Measurements from ENCODE around the gene CTNNA1.

CTNNA1 gene

DNA sequence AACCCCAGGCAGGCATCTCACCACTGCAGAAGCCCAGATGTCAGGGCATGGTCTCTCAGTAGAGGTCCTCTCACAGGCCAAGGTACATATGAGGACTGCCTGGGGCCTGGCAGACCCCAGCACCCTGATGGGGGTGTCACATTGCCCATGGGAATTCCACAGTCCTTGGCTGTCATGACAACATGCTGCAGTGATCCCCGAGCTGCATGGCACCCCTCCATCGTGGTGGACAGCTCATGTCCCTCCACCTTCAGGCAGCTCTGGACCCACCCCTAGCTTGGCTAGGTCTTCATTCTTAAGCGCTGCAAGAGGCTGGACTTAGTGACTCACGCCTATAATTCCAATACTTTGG, 196.0 kb downstream of the CTNNA1 start:
- no peak for DNase-seq (ENCODE audit: low spot score)

DNA sequence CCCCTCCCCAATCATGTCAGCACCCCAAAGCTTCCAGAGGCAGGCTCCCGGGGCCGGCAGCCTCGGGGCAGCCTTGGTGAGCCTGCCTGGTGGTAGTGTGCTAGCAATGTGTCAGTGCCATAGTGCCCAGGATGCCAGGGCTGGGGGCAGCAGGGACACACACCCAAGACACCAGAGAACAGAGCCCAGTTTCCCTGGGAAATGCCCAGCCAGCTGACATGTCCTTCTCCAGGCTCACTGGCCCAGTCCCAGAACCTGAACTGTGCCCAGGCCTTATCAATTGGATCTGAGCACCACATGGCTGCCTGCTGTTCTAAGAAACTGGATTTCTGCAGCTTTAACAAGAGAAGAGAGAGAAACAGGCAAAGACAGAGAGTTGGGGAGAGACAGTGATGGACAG, 196.8 kb downstream of the CTNNA1 start:
- peak; percentile 40 for DNase-seq (ENCODE audit: low spot score)

DNA sequence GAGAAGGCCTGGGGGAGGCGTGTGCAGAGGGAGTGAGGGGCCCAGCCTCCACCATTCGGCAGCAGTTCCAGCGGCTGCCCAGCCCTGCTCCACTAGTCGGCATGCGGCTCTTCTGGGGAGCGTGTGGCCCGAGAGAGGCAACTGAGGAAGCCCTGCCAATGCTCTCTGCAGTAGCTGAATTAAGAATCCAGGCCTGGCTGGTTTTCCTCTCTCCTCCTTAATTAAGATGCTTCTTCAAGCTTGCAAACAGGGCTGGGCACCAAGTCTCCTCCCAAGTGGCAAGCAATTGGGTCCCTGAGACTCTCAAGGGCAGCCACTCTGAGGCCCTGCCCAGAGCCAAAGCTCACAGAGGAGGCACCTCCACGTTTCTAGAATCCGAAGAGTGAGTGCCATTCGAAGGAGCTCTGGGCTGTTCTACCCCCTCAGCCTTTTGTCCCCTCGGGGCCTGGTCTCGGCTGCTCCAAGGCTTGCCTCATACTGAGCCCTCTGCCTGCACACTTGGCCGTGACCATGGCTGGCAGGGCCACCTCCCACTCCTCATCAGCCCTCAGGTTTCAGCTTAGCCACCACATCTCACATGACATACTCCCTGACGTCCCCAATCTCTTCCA, 197.3 kb downstream of the CTNNA1 start:
- DNase-seq (ENCODE audit: low spot score) = peak; percentile 78

DNA sequence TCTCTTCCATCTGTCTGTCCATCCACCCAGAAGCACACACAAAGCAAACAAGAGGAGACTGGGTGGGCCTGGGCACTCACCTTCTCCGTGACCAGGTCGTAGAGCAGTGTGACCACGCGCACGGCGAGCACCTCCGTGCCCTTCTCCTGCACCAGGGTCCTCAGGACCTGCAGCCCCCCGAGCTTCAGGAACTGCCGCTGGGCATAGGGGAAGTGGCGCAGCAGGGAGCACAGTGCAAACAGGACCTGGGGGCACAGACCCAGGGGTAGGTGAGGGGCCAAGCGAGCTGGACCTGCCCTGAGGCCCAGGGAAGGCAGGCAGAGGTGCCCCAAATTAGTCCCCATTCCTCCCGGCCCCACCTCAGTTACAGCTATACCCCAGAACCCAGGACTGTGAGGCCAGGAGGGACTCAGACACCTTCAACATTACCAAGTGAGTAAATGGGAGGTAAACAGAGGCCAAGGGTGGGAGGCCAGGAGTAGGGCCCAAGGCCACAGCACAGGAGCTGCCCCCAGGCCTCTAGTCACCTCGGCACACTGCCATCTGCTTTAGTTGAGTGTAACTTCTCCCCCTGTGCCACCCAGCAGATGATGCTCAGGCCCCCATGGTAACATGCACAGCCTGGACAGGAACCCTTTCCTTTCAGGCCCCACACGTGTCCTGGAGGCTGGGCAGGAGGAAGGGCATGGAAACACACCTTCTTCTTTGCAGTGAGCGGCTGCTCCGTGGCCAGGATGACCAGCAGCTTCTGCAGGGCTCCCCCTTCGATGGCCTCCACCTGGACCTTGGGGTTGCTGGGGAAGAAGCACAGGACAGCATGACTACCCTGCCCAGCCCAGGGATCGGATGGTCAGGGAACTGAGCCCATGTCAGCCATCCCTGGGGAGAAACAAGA, 198.1 kb downstream of the CTNNA1 start:
- no peak for DNase-seq (ENCODE audit: low spot score)

DNA sequence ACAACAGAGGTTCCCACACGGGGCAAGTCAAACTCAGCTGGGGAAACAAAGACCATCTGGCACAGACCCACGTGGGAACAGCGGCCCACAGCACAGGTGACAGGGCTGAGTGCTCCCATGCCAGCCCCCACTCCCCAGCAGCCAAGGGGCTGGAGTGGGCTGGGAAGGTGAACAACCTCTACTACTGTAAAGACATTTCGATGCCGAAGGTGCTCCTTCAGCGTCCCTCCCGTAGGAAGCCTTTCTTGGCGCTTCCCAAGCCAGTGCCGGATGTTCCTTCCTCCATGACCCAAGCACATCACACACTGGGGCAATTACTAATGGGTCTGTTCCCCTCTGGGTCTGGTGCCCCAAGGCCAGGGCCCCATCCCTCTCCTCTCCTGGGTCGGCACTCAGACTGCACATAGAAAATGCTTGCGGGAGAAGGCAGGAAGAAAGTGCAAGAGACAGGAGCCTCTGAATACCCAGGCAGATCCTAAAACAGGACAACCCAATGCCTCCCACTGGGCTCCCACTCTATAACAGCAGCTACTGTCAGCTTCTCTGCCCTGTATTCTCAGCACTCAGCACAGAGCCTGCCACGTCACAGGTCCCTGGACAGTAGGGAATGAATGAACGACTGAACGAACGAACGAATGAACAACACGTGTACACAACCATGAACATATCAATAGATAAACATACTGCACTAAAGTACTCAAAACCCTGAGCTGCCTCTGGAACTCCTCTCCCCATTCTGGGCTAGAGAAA, 198.9 kb downstream of the CTNNA1 start:
- no peak for DNase-seq (ENCODE audit: low spot score)

DNA sequence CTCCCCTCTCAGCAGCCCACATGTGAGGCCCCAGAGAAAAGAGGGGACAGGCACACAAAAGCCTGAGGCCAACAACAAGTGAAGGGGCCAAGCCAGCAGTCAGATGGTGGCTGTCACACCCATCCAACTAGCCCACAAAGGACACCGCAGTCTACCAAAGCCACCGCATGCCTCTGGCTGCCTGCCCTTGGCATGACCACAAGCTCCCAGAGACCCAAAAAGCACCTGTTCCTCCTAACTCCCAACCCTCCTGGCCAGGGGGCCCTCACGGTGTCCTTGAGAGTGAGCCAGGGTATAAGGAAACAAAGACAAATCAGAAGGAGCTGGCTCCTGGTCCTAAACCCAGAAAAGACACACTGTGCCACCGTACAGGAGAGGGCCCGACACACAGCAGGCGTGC, 199.7 kb downstream of the CTNNA1 start:
- peak; percentile 59 for DNase-seq (ENCODE audit: low spot score)

DNA sequence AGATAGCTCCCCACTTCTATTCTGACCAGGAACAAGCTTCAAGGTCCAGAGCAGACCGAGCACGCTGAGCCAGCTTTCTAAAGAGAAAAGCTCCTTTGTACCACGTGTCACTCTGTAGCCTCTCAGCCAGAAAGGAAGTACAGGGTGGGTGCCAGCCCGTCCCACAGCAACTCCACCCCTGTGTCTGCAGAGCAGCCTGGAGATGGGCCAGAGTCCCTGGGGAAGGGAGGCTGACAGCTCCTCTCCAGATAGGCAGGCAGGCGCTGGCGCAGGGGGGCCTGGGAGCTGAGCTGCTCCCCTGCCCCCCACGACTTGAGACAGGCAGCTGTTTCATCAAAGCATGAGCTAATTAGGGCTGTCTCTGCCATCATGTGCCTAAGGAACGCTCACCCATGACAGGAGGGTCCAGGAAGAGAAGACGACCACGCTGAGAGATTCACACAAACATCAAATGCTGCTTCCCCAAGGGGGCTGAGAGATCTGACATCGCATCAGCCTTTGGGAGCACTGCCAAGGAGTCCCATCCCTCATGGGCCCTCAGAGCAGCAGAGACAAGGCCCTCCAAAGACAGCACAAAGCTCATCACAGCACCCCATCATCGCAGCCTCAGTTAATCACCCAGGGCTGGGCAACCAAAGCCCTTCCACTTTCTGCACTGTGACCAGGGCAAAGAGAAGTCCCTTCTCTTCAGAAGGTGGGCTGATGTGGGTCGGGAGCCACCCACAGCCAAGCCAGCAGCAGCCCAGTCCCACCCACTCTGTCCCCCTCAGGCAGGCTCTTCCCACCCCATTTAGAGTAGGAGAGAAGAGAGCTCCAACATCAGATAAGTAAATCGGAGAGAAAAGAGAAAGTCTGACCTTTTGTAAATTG, 200.4 kb downstream of the CTNNA1 start:
- DNase-seq (ENCODE audit: low spot score) = peak; percentile 92

DNA sequence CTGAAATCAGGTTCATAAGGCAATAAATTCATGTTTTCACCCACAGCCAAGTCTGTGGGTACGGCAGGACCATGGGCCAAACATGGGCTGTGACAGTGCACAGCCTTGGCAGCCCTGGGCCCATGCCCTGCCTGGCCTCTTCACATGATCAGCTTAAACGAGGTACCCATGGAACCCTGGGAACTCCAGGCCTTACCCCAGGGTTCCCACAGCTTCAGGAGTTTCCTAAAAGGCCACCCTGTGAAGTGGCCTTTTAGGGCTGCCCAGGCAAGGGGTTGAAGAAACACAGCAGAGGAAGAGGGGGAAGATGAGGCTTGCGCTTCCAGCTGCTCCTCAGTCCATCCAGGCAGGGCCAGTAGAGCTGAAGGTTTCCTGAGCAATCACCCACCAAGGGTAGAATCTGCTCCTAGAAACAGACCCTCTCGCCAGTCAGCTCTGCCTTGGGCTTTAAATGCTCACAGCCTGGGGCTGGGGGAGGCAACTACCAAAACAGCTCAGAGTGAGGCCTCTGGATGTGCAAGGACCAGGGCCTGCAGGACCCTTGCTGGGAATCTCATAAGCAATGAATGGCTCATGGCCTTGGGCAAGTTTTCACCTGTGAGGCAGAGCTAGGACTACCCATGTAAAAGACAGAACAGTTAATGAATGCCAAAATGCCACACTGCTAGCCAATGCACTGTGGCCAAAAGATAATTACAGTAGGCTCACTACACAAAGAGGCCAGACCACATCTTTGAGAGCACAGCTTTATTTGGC, 201.2 kb downstream of the CTNNA1 start:
- DNase-seq (ENCODE audit: low spot score) = peak; percentile 41

DNA sequence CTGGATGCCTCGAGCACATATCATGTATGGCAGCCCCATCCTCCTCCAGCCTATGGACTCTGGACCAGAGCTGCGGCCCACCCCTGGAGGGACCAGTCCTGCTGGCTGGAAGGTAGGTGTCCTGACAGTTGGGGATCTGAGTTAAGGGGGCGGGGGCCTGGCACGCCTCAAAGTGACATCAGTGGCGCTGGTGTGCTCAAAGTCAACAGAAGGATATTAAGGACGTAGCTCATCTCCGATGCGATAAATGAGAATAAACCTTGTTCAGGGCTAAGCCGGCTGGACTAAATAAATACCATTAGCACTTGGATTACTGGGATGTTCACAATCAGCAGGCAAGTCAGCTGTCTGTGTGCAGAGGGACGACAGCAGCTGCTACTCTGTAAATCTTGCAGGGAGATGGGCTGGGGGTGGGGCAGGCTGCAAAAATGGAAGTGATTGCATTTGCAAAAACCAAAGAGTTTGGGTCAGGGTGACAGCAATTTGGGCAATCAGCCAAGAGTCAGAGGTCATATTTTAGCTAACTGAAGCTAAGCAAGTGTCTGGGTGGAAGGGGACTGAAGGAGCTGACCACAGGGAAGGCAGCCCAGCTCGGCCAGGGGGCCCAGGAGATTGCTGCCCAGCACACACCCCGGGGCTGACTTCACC, 201.9 kb downstream of the CTNNA1 start:
- DNase-seq (ENCODE audit: low spot score) = peak; percentile 72

DNA sequence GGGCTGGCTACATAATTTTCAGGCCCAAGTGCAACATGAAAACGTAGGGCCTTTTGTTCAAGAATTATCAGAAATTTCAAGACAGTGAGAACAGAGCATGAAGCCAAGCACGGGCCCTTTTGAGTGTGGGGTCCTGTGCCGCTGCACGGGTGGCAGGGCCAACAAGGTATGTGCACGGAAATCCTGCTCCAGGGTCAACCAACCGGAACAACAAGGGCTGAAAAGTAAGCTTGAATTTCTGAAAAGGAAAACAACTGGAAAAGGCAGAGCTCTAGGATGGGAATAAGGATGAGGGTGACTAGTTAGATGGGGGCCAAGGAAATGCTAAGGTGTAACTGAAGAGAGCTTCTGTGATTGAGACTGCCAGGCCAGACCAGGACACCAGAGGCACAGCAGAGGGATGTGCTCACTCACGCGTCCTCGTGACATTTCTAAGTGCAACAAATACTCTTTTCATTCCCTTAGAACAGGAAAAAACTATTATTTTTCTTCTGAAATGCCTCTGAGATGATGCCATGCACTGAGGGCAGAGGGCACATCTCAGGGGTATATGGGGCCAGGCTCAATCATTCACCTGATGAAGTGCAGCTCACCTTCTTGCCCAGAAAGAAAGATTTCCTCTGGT, 202.6 kb downstream of the CTNNA1 start:
- peak; percentile 42 for DNase-seq (ENCODE audit: low spot score)

DNA sequence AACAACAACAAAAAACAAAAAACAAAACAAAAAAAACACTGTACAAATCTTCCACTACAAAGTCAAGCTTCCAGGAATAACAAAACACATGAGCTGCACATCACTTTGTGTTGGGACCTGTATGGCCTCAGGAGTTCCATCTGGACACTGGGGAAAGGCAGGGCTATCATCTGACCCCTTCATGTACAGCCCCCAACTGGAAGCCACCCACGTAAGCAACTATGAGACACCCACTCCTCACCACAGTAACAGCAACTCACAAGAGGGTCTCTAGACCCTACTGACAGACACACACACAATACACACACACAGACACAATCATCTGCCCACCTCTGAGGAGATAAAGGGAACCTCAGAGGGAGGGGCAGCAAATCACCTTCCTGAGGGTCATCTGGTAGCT, 203.6 kb downstream of the CTNNA1 start:
- DNase-seq (ENCODE audit: low spot score) = no peak

DNA sequence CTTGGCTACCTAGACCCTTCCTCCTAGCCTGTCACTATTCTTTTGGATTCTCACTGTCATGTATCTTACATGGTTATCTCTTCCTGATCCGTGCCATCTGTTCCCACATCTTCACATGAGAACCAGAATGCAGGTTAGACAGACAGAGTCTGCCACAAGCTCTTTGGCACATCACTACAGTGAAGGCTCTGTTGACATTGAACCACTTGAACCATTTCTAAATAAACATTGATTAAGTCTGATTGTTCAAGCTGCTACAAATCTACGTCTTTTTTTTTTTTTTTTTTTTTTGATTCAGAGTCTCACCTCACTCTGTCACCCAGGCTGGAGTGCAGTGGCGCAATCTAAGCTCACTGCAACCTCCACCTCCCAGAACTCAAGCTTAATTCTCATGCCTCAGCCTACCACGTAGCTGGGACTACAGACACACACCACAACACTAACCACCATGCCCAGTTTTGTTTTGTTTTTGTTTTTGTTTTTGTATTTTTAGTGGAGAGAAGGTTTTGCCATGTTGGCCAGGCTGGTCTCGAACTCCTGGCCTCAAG, 207.0 kb downstream of the CTNNA1 start:
- no peak for DNase-seq (ENCODE audit: low spot score)

DNA sequence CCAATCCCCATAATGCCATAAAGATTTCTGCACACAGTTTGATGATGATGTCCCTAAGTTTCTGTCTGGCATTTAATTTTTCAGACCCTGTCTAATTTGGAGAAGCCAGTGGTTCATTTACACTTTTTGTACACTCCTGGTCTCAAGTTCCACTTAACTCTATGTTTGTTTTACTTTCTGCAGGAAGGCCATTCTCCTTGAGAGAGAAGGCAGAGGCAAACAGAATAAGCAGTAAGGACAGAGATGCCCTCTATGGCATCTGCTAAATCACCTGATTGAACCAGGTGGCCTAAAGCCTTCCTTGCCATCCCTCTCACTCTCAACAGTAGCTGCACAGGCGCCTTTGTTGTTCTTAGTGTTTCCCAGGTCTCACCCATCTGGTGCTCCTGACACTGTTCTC, 208.0 kb downstream of the CTNNA1 start:
- no peak for DNase-seq (ENCODE audit: low spot score)

DNA sequence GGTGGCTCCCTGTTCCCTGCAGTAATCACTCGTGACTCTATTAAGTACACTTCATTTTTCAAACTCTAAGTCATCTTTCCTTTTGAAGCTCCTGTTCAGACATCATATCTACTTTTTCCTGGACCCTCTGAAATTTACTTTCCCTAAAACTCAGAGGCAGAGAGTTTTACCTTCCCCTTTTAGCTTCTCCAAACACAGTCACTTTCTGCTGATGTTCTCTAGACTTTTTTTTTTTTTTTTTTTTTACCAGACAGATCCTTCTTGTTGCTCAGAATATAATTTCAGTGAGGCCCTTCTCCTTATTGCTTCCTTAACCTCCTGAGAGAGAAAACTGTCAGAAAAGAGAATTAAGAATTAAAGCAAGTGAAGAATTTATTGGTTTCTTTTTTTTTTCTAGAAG, 208.5 kb downstream of the CTNNA1 start:
- no peak for DNase-seq (ENCODE audit: low spot score)

DNA sequence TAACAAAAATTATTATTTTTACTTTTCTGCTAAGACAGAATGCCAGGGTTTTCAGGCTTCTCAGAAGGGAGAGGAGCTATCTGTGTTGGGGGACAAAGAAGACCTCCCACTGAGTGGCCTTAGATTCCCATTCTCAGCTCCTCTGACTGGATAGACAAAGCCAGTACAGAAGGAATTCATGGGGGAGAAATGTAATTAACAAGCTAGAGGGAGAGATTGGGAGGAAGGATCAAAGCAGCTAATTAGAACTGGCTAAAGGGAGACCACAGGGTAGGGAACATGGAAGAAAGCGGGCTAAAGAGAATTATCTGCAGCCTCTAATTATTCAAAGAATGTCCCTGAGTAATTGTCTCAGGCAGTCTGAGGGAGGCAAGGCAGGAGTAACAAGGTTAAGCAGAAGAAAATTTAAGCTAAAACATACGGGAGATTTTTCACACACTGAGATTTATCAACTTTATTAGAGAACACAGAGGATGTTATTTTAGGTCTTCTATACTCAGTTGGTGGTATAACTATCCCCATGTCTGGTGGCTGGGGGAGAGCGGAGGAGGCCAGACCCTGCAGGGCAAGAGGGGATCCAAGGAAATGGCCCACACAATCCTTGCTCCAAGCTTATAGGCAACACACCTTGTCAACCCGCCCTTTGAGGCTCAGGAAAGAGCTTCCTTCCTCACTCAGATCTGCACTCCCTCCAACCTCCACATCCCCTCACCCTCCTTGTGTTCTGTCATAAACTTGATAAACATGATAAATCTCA, 209.6 kb downstream of the CTNNA1 start:
- DNase-seq (ENCODE audit: low spot score) = no peak

DNA sequence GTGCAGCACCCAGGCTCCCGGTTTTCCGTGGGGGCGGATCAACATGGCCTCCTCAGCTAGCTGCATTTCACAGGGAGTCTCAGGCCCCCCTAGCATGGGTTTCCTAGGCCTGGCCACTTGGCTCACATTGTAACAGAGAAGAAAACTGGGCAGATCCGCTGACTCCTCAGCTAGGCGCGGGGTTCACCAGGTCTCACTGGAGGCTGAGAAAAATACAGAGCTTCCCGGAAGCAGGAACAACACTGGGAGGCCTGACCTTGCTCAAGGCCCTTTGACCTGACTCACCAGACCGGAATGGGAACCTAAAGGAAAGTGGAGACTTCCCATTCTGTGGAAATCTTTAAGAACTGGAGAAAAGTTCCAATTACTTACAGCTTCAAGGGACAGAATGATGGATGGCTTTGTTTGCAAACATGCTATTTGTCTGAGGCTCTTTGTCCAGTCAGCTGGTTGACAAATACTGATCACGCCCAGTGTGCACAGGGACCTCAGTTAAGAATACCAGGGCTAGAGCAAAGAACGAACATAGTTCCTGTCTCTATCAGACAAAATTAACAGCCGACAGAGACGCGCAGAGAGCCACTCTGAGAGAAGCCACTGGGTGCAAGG, 210.6 kb downstream of the CTNNA1 start:
- peak; percentile 40 for DNase-seq (ENCODE audit: low spot score)

DNA sequence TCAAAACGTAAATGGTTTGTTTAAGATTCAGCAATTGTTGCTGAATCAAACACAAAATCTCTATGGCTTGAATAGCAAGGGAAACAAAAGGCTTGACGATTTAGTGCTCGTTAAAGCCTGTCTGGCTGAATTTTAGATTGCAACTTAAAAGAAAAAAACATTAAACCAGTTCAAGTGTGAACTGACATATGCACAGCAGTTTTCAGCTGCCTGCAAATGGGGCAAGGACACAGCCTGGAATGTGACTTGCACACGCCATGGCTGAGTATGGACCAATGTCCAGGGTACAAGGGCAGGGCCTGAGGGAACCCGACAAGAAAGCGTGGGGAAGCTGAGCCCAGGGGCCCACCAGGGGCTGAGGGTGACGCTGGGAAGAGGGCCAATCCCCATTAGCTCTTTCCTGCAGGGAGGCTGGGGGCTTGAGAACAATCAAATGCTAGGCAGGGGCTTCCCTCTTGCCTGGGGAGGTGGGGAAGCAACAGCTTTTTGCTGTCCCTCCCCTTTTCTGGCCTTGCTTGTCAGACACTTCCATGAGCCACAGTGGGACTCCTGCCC, 211.5 kb downstream of the CTNNA1 start:
- DNase-seq (ENCODE audit: low spot score) = no peak

DNA sequence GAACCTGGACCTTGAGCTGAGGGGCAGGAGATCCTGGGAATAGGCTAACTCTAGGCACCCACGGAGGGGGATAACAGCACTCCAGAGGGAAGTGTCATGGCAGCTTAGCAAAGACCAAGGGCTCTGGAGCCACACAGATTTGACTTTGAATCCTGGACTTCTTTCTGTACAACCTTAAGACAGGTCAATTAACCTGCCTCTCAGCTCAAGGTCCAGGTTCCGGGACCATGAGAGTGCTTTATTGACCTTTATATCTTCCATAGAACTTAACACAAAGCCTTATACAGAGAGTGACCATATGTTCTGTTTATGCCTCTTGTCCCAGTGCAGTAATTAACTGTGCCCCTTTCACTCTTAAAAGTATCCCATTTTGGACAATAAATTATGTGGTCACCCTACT, 212.4 kb downstream of the CTNNA1 start:
- DNase-seq (ENCODE audit: low spot score) = no peak

Data from globus pallidus (tissue), 1 donor.